Activated CD4-positive, alpha-beta T cell treated with anti-CD3 and anti-CD28 coated beads for 48 hours (primary cell): ENCODE data around the gene STRADB.
A peak's percentile ranks its signal among the peaks of the same experiment; 100 is the strongest.
"Not testable (repeated sequence)": the region's sequence is repeated elsewhere in the genome, so short reads cannot be mapped to it uniquely, and the experiment has no call there.

Source experiments
- DNase-seq: peaks from one replicate; pipeline ENCODE4 v3.0.0-alpha.2; 2020

STRADB gene

DNA sequence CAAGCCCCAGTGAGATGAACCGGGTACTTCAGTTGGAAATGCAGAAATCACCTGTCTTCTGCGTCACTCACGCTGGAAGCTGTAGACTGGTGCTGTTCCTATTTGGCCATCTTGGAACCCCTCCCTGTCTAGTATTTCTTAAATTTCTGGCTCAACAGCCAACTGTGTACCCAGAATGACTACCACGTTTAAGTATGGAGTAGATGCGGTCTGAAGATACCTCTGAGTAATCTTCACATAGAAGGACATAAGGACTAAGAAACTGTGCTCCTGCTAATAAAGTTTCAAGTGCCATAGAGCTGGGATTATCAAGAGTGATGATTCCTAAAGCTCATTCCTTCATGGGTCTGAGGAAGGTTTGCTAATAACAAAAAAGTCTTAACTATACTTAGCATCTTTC is 20.7 kb upstream of the STRADB start:
- no peak for DNase-seq

DNA sequence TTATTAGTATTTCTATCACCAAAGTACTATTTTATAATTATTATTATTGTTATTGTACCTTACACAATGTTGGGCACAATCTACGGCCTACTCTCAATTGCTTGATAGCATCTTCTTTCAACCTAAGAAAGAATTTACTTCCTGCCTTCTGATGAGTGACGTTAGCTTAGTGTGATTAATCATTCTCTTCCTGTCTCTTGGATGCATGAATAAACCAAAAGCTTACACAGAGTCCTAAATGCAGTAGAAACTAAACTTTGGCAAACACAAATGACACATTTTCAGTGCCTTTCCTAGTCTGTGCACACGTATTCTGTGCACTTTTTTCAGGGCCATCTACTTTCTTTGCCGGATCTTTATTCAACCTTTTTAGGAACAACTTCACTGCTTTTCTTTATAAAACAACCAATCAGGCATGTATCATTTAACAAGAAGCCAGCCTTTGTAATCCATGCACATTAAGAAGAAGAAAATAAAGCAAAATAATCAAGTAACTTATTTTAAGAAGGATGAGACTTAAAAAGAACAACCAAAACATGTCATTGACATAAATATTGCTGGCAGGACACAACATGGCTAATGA is 19.4 kb upstream of the STRADB start:
- DNase-seq: no peak

DNA sequence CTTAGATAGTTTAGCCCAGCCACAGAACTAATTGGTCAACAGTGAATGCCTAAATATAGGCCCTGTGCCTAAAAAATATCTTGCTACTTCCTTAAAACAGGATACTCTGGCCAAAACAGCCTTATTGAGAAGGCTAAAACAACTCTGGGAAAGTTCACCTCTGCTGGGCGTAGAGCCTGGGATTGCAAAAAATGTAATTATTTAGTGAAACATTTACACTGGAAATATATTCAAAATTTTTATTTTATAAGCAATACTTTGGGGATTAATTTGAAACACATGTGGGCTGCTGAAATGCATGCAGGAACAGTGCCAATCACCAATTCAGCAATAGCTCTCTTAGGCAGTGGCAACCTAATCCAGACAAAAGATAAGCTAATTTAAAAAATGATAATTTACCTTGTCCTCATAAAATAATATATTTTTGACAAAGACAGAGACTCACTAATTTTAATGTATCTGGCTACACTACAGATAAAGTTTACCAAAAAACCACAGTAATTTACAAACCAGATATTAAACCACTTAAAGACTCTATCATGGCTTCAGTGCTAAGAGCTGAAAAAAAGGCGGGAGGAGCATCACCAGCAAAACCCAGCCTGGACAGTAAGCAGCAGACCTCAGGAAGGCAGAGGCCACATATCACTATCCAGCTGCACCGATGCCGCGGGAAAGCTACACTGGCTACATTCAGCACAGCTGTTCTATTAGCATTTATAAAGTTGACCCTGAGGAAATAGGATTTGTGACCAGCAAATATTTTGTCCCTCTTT is 18.7 kb upstream of the STRADB start:
- no peak for DNase-seq

DNA sequence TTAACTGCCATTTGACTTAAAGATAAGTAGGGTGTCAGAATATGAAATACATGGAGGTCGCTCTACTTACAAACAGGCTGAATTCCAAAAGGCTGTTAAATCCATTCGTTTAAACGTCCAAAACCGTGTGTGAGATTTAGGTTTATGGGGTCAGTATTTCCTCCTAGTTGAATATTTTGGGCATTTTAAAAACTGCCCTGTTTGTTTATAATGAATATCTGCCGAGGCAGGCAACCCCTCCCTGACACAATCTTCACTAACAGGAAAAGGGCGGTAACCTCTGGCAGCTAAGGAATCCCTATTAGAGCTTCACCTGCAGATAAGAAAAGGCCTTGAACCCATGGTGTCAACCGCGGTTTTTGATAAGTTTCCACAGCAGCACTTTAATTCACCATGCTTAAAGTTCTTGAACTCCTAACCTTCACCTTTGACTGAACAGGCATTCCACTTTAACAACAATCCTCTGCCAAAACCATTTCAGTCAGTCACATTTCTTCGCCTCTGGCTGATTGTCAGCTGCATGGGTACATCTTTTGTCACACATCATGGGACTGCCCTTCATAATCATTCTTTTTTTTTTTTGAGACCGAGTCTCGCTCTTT is 18.0 kb upstream of the STRADB start:
- DNase-seq: no peak

DNA sequence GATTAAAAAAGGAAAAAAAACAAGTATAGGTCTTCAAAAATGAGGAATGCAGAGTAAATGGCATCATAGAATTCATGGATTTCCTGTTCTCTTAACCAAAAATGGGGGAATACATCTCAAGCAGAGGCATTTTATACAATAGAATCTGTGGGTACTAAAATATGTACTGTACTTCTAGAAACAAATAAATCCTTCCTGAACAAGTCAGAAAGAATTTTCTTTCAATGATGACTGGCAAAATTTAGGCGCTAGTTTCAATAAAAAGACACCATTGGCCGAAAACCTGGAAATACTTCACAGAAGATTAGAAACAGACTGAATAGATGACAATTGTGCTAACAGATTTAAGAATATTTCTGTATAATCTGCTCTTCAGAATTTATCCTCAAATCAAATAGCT is 15.4 kb upstream of the STRADB start:
- no peak for DNase-seq

DNA sequence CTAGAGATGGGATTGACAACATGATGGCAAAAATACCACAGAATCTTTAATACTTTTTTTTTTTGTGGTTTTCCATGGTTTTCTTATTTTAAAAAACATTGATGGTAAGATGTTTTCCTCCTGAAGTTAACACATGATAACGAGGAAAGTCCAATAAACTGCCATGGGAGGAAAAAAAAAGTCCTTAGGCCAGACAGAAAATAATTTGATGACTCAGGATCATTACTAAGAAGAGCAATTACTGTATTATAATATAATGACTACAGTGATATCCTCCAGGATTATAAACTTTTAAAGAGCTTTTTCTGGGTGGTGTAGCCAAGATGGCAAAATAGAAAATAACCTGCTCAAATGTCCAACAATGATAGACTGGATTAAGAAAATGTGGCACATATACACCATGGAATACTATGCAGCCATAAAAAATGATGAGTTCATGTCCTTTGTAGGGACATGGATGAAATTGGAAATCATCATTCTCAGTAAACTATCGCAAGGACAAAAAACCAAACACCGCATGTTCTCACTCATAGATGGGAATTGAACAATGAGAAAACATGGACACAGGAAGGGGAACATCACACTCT is 12.1 kb upstream of the STRADB start:
- not testable (repeated sequence) for DNase-seq

DNA sequence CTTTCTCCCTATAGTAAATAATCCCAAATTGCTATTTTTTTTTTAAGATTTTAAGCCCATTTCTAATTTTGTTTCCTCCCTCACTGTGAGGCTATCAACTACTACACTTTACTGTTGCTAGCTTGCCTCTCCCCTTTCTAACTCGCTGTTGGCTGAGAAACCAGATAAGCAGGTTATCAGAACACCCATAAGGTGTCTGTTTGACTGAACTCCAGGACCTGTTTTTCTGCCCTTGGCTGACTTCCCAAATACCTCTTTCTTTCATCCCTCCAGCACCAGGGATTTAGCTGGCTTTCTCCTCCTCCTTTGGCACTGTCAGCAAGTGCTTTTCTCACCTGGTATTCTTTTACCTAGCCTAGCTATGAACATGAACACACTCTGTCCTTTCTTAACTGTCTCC is 11.4 kb upstream of the STRADB start:
- no peak for DNase-seq

DNA sequence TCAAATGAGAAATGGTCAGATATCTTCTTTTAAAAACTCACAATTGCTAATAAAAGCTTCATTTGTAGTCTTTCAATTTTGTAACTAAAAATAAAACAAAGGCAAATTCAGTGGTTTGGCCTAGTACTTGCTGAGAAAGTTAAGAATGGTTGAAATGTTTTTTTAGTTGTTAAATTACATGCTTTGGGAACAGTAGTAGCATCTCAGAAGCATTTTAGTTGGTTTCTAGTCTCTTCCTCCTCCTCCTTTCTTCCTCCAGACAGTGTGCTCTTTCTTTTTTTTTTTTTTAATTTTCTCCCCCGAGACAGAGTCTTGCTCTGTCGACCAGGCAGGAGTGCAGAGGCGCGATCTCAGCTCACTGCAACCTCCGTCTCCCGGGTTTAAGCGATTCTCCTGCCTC is 10.1 kb upstream of the STRADB start:
- DNase-seq: no peak

DNA sequence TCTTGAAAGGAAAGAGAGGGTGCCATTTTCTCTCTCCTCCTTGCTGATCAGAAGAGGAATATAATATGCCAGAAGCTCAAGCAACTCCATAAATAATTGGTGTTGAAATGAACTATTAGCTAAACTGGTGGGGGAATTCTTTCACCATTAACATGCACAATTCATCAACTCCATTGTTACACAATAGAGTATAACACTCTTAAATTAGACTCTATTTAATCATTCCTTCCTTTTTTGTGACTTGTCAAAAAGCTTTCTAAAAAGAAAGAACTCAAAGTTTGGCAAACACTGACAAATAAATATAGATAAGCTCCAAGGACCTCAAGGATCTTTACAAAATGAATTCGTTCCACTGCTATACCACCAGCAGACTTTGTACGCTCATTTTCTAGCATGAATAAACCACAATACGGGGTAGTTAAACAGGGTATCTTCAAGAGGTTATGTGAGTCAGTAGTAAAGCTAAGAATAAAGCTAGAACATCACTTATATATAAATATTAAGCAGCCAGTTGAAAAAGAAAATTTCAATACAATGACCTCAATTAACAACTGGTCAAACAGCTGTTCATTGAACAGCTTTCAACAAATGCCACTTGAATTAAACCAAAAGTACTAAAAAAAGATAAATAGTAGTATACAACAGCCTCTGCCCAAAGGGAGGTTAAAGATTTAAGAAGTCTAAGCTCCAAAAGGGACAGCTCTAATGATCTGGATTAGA is 6.6 kb upstream of the STRADB start:
- no peak for DNase-seq

DNA sequence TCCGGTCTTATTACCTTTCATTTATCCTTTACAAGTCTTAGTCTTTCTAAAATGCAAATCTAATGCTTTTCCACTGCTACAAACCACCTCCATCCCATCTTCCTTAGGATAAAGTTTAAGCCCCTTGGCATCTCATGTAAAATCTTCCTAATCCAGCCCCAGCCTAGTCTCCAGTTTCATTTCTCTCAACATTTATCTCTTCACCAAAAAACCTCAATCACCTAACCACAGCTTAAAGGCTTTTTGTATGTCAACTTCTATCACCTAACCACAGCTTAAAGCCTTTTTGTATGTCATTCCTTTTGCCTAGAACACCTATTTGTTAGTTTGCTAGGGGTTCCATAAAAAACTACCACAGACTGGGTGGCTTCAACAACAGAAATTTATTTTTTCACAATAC is 4.5 kb upstream of the STRADB start:
- DNase-seq: no peak

DNA sequence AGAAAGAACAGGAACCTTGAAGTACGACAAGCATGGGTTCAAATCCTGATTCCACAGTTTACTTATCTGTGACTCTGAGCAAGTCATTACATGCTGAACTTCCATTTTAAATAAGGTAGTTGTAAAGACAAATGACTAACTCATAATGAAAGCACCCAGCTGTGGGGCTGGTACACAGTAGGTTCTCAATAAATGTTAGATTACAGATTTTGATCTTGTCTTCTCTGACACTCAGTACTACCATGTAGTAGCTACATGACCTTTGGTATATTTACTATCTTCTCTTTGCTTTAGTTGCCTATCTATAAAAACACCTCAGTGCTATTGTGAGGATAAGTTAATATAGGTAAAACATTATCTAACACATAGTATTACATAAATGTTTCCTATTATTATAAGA is 3.5 kb upstream of the STRADB start:
- no peak for DNase-seq

DNA sequence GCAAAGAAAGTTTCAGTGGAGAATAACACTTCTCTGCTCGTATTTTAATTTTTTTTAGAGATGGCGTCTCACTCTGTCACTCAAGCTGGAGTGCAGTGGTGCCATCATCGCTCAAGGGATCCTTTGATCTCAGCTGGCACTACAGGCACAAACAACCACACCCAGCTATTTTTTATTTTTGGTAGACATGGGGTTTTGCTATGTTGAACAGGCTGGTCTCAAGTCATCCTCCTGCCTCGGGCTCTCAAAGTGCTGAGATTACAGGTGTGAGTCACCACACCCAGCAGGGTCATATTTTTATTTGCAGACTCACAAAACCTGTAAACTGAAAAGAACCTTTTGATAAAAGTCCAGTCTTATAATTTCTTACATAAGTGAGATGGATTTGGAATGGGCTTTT is 2.8 kb upstream of the STRADB start:
- peak; percentile 33 for DNase-seq

DNA sequence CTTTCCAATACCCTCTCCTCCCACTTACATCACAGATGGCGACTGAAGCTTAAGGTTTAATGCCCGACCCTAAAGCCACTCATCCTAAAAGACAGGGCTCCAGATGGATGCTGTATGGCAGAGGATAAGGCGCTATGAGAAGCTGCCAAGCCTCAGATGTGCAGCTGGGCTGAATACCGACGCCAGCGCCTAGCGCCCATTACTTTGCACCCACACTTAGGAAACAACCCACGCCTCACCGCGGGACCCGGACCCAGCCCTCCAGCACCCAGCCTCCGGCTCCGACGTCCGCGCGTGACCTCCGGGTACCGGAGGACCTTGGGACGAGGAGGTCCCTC is 617 bp upstream of the STRADB start:
- DNase-seq: no peak

DNA sequence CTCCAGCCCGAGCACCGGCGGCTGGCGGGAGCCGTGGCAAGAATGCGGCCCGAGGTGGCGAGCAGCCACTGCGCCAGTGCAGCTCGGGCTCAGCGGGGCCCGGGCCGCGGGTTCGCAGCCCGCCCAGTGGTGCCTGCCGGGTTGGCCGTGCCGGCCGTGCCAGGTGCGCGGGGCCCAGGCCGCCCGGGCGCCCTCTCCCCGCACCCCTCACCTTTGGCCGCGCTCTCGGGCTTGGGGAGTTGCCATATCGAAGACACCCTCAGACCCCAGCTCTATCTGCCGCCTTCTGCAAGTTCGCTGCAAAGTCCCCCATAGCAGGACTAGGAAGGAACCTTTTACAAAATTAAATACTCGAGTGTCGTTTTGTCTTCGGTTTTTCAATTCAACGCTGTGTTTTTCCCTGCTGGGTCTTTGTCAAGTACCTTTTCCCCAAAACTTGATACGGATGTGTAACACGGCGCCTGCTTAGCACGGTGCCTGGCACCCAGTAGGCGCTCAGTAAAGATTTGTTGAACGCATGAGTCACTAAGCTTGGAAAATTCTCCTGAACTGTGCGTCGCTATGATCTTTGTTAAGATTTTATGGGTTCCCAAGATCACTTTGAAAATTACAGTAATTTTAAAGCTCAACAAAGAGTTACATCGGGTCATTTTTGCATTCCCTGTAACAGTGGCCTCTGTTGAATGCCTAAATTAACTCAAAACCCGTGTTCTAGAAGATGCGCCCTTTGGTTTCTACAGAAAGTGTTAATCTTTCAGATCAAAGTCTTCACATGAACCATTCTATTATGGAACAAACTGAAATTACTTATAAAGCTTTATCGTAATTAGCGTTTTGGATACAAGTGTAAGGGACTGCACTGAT is 750 bp downstream of the STRADB start:
- no peak for DNase-seq

DNA sequence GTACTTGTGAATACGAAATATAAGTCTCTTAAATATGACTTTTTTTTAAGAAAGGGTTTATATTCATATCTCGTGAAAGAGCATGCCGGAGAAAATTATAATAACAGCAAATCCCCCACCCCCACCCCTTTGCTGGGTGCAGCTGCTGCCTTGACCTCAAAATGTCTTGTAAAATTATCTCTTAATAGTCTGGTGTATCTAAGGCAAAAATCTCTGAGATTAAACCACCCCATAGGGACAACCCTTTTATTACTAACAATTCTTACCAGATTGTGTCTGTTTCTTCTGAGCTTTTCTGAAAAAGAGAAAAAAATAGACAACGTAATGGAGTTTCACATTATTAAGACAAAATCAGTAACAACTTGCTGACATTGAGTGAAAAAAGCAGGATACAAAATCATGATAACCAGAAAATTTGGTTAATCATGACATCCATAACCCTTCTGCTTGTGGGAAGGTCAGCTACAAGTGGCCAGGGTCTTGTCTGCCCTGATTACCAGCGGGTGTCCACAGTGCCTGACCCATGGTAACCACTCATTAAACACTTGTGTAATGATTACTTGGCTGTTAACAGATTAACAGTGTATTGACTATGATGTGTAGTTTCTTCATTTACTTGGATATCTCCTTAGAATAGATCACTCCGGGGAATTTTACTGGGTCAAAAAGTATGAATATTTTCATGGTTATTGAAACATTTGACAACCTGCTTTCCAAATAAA is 1.5 kb downstream of the STRADB start:
- no peak for DNase-seq

DNA sequence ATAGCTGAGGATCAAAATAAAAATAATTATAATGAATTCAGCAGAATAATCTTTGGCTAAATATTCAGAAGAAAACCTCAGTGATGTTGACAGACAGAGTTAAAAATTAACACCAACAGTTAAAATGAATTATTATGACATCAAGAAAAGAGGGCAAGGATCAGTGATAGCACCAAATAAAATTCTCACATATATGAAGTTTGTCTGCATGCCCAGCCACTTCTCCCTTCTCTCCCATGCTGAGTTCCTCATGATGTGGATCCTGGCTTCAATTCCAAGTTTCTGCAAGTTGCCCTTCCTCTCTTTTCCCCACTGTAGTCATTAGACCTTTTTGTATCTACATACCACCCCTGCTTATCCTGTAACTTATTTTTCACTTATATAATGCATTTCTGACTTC is 6.8 kb downstream of the STRADB start:
- no peak for DNase-seq

DNA sequence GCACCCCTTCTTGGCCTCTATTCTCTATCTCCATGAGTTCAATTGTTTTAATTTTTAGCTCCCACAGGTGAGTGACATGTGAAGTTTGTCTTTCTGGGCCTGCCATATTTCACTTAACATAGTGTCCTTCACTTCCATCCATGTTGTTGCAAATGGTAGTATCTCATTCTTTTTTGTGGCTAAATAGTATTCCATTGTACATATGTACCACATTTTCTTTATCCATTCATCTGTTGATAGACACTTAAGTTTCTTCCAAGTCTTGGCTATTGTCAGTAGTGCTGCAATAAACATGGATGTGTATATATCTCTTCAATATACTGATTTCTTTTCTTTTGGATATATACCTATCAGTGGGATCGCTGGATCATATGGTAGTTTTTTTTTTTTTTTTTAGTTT is 9.0 kb downstream of the STRADB start:
- no peak for DNase-seq

DNA sequence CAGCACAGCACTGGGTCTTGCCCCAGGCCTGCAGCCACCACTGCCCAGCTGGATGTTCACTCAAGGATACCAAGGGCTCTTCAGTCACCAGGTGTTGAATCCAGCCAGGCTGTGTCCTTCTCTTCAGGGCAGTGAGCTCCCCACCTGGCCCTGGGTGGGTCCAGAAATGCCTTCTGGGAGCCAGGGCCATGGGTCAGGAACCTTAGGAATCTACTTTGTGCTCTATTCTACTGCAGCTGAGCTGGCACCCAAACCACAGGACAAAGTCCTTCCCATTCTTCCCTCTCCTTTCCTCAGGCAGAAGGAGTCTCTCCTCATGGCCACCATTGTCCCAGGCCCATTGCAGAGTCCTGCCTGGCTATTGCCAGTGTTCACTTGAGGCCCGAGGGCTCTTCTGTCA is 13.0 kb downstream of the STRADB start:
- no peak for DNase-seq

DNA sequence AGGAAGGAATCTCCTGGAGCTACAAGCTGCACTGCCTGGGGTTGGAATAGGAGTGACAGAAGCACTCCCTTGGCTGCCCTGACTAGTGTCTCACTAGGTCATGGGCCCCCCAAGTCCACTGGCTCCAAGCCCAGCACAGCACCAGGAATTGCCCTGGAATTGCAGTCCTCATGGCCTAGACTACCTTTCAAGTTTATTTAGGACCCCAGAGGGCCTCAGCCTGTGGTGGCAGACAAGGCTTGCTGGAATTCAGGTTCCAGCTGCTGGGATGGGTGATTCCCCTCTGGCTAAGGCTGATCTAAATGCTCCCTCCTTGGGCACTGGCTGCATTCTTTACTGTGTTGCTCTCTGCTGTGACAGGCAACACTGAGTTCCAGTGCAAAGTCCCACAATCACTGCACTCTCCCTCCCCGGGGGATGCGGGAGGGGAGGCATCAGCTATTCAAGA is 14.0 kb downstream of the STRADB start:
- no peak for DNase-seq

DNA sequence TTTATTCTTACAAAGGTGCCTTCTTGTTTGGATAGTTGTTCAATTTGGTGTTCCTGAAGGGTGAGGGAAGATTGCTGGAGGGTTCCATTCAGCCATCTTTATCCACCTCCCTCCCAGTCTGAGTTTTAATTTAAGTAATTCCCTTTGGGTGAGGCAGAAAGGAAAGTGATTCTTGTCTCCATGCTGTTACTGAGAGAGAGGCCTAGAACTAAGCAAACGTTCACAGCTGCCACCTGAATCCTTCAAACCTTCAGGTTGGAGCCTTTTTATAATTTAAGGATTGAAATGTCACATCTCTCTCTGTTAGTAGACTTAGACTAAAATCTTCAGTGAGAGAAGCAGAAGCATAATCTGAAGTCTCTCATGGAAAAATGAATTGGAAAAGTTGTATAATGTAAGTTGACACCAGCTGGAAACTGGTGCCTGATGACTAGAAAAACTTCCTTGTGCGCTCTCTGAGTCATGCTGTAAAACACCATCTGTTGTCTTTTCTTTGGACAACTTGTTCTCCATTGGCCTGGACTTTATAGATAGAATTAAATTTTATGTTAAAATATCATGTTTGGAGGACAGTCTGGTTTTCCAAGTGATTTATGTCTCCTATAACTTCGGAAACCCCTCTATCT is 14.6 kb downstream of the STRADB start:
- no peak for DNase-seq

DNA sequence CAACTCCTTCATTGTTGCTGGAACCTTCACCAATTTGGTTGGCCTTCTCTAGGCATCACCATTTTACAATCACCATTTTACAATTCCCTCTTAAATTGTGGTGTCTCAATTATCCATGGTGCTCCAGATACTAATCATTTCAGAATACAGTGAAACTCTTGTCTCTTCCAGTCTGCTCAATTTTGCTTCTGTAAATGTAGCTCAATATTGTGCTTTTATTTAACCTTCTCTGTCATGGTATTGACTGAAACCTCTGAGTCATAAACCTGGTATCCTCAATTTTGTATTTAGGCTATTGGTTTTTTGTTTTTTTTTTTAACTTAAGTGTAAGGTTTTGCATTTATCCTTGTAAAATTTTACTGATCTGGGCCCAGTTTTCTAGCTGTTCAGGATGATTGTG is 16.1 kb downstream of the STRADB start:
- no peak for DNase-seq
